Pancreas (tissue), 10 donors: ENCODE results near the gene LRRC70. TPM values are rescaled to one million over a fixed set of nuclear protein-coding genes. Genes with fewer than 3 reads are reported as not detected.

ENCODE experiments used
- ATAC-seq, 4 donors: fragments of 200-7000 bp; cut with Tn5 transposase; one replicate each; pipeline versions ENCODE4 v1.8.0 to v1.9.1; 2020; ENCODE audit warnings: mild to moderate bottlenecking in 4 of 4, moderate library complexity in 4 of 4
- DNase-seq, 6 donors: peaks; one replicate each; pipeline ENCODE4 v3.0.0-alpha.2; 2020
- FAIRE-seq: peaks from 2 replicates; lab custom pipeline; 2012; peaks lifted over from hg19 to GRCh38; lab: Jason Lieb, UNC
- H3K27ac ChIP-seq, 4 donors: fragments of 200-600 bp; sonication (generic); 1 replicate in 3 of 4; 2 replicates in 1 of 4; pipeline versions ENCODE4 v1.5.0 to v1.8.0; 2020
- H3K27me3 ChIP-seq, 4 donors: fragments of 200-600 bp; one replicate each; pipeline ENCODE4 v1.8.0; 2021
- H3K36me3 ChIP-seq, 3 donors: fragments of 200-600 bp; sonication (generic) in 1 of 3; one replicate each; pipeline versions ENCODE4 v1.5.0 to v1.8.0; 2020 to 2021
- H3K4me1 ChIP-seq, 3 donors: fragments of 200-600 bp; one replicate each; pipeline ENCODE4 v1.8.0; 2021
- H3K4me3 ChIP-seq, 4 donors: fragments of 200-600 bp; sonication (generic) in 2 of 4; one replicate each; pipeline versions ENCODE4 v1.5.0 to v1.8.0; 2020 to 2021
- H3K9me3 ChIP-seq, 4 donors: fragments of 200-600 bp; one replicate each; pipeline ENCODE4 v1.8.0; 2021
- WGBS, 2 donors: extraction: QIAGEN DNeasy Blood & Tissue Kit; methylation state at CpG; one replicate each; pipeline ENCODE4 v1.1.7; 2013; 5-methylcytosine and 5-hydroxymethylcytosine counted together
- intact Hi-C, 3 donors: fragments of 100-400 bp; cut with DNase I; formaldehyde crosslinking; loops; one replicate each; pipeline versions ENCODE4 v1.11.1 to v1.14.2; 2022
- polyA plus RNA-seq, 2 donors: library from polyadenylated mRNA; stranded (reverse); fragments of 200-250 nt; gene quantifications; one replicate each; pipeline ENCODE4 v1.2.3, GENCODE V29; 2013
- total RNA-seq, 6 donors: library from RNA; stranded (reverse); fragmentation: NEBNext Ultra II Directional in 4 of 6; extraction: Animal tissue kit (Norgen Biotek cat#: 25700) in 4 of 6; gene quantifications; one replicate each; pipeline versions ENCODE4 v1.2.1 to v1.2.4, GENCODE V29; 2021 to 2023
- TF ChIP-seq, protein P1 (sequence below), 4 donors: fragments of 200-600 bp; sonication (generic) in 3 of 4; IDR thresholded peaks; one replicate each; pipeline versions ENCODE4 v1.5.0 to v1.8.0; 2021; ENCODE audit warnings: antibody characterized with exemption in 4 of 4
- donor health status: healthy with polysubstance abuse.
- donor health status: DM: no; HTN: no; CAD: no; lungs with moderate emphysema.
- donor health status: DM: no; HTN: no; CAD: no.
- donor health status: control.
- donor health status: control.
- donor health status: Bipolar disorder and iron deficiency.
- donor health status: DM: yes; HTN: yes; CAD: no.
- donor health status: DM: no; HTN: no; CAD: no.
- donor health status: DM: no; HTN: no; CAD: no.
- donor health status: DM: yes; HTN: yes; CAD: no.

The LRRC70 gene
- total and polyA plus RNA-seq, 8 donors: 0.16 to 3.5 (median 0.57) TPM

DNA sequence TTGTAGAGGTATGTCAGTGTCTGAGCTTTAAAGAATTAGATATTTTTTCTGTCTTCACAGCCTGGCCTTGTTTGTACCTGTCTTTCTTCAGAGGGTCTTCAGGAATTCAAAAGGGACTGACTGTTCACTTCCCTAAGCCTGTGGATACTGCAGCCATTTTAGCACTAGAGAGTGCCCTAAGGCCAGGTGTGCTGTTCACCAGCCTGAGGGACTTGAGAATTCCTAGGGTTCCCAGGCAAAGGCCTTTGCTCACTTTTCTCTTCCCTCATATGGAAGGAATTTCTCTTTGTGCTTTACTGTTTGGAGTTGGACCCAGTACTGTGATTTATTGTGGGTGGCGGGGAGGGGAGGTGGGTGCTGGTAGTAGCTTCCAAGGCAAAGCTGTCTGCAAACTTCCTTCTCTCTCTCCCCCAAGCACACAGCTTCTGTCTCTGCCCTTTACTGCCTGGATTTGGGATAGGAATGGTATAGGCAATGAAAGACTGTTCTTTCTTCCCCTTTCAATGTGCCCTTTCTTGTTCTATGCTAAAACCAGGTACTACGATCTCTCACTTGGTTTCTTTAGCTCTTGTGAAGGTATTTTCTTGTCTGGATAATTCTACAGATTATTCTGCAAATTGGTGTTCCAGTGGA, 9.7 kb upstream of the LRRC70 start:
- 95 to 99% methylated on average over 2 of the region's 2 CpGs for WGBS, 2 donors
- H3K4me1 ChIP-seq: no peaks in the 10 kb centered on the region
- no peak for FAIRE-seq

DNA sequence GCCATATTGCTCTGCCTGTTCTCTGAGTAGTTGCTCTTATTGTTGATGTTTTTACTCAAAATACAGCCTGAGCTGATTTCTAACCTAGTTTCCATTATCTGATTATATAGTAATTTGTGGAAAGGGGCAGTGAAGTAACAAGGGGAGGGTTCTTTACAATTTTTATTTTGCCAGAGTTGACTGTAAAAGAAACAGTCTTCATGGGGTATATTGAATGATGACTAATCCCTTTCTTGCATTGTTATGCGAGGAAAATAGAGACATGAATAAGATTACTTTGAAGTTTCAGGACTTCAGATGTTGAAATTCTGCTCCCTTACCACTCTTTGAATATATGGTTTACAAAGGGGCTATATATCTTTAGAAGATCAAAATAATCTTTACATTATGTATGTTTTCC, 9.1 kb upstream of the LRRC70 start:
- Histone ChIP-seq H3K4me1 (no peaks in the 10 kb centered on the region), H3K4me3 (no peak overlapping the region), H3K27me3 (no peaks in the 10 kb centered on the region), H3K36me3 (peaks cover 0 to 8% (median 0%) of the 10 kb centered on the region in 3 donors), H3K9me3 (no peaks in the 10 kb centered on the region), H3K27ac (no peak overlapping the region)
- intact Hi-C loops: no loop called here
- FAIRE-seq (no peak), DNase-seq (no peak), ATAC-seq (no peak)
- TF ChIP-seq, protein P1, sequence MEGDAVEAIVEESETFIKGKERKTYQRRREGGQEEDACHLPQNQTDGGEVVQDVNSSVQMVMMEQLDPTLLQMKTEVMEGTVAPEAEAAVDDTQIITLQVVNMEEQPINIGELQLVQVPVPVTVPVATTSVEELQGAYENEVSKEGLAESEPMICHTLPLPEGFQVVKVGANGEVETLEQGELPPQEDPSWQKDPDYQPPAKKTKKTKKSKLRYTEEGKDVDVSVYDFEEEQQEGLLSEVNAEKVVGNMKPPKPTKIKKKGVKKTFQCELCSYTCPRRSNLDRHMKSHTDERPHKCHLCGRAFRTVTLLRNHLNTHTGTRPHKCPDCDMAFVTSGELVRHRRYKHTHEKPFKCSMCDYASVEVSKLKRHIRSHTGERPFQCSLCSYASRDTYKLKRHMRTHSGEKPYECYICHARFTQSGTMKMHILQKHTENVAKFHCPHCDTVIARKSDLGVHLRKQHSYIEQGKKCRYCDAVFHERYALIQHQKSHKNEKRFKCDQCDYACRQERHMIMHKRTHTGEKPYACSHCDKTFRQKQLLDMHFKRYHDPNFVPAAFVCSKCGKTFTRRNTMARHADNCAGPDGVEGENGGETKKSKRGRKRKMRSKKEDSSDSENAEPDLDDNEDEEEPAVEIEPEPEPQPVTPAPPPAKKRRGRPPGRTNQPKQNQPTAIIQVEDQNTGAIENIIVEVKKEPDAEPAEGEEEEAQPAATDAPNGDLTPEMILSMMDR (IDR thresholded peaks at IDR 0.05): no peak
- WGBS, 2 donors: 81 to 87% methylated on average over 1 of the region's 1 CpG

More for the DNA sequence above, 9.7 kb upstream of the LRRC70 start:
- peaks cover 0 to 8% (median 0%) of the 10 kb centered on the region in 3 donors for H3K36me3 ChIP-seq
- no peak for DNase-seq
- H3K27ac ChIP-seq: no peak overlapping the region
- no peaks in the 10 kb centered on the region for H3K27me3 ChIP-seq
- H3K9me3 ChIP-seq: no peaks in the 10 kb centered on the region
- ATAC-seq: no peak
- intact Hi-C loops: no loop called here
- TF ChIP-seq, protein P1 (IDR thresholded peaks at IDR 0.05): no peak
- H3K4me3 ChIP-seq: no peak overlapping the region

DNA sequence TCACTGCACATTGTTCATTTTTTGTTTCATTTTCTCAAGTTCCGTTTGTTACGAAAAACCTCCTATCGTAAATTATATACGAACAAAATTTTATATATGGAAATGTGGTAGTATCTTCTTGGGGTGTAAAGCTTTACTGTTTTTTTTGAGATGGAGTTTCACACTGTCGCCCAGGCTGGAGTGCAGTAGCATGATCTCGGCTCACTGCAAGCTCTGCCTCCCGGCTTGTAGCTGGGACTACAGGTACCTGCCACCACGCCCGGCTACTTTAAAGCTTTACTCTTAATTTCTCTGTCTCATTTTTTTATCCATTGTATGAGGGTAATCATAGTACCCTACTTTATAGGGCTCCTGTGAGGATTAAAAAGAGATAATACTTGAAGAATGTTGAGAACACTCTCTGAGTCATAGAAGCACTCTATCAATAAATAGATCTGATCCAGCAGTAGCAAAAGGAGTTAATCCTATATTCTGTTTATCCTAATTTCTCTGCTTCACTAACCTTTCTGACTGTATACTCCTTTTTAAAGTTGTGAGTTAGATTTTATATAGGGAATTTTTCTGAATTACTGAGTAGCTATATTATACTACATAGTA, 5.6 kb upstream of the LRRC70 start:
- H3K36me3 ChIP-seq: no peaks in the 10 kb centered on the region
- FAIRE-seq: no peak
- TF ChIP-seq, protein P1 (IDR thresholded peaks at IDR 0.05): no peak
- no peak for DNase-seq
- intact Hi-C loops: no loop called here
- H3K4me1 ChIP-seq: no peaks in the 10 kb centered on the region
- H3K27me3 ChIP-seq: no peaks in the 10 kb centered on the region
- no peak overlapping the region for H3K4me3 ChIP-seq
- no peak overlapping the region for H3K27ac ChIP-seq
- no peaks in the 10 kb centered on the region for H3K9me3 ChIP-seq
- ATAC-seq: no peak
- WGBS, 2 donors: 97 to 98% methylated on average over 9 of the region's 9 CpGs

DNA sequence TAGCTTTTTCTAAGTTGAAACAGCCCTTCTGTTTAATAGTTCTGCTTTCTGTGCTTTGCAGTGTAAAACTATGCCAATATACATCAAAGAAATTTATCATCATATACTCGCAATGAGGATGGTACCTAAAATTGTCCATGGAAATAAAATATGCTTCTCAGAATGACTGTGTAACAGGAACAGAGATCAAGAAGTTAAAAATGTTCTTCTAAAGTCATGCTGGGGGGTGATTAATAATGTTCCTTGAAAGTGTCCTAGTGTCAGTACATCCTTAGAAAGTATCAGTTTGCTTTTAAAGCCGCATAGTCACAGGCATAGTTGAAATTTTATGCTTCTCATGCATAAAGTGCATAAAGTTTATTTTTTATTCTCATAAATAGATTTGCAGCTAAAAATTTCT, 4.0 kb upstream of the LRRC70 start:
- Histone ChIP-seq H3K27me3 (no peaks in the 10 kb centered on the region), H3K27ac (no peak overlapping the region), H3K9me3 (no peaks in the 10 kb centered on the region), H3K36me3 (no peaks in the 10 kb centered on the region), H3K4me3 (no peak overlapping the region), H3K4me1 (no peaks in the 10 kb centered on the region)
- ATAC-seq (no peak), FAIRE-seq (no peak), DNase-seq (no peak)
- TF ChIP-seq, protein P1 (IDR thresholded peaks at IDR 0.05): no peak
- 85 to 94% methylated on average over 2 of the region's 2 CpGs for WGBS, 2 donors
- intact Hi-C loops: no loop called here

DNA sequence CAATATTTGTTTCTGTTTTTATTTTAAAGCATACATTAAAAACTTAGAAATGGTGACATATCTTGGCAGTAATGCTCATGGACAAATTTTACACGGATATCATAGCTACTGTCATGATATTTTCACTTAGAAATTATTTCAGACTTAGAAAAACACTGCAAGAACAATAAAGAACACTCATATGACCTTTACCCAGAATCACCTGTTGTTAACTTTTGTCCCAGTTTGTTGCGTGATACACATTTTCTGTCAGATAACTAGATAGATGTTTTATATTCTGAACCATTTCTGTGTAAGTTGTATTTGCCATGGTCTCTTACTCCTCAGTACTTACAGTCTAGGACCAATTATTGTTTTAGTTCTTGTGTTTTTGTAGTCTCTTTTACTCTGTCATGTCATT, 3.6 kb upstream of the LRRC70 start:
- intact Hi-C loops: no loop called here
- FAIRE-seq (no peak), ATAC-seq (no peak), DNase-seq (no peak)
- Histone ChIP-seq H3K27me3 (no peaks in the 10 kb centered on the region), H3K4me1 (no peaks in the 10 kb centered on the region), H3K27ac (no peak overlapping the region), H3K36me3 (no peaks in the 10 kb centered on the region), H3K9me3 (no peaks in the 10 kb centered on the region), H3K4me3 (no peak overlapping the region)
- TF ChIP-seq, protein P1 (IDR thresholded peaks at IDR 0.05): no peak
- WGBS, 2 donors: 64 to 86% methylated on average over 2 of the region's 2 CpGs
